ENCODE results near the gene RAD51B. TPM values are rescaled to one million over a fixed set of nuclear protein-coding genes. Genes with fewer than 3 reads are reported as not detected.

RAD51B gene
- polyA plus RNA-seq, 1 donor (not counting 4 experiments of a cell fraction or from before 2014, with no cell fraction given) = 13.3 TPM

- H3K4me2 ChIP-seq (ENCODE audit: control insufficient read depth, extremely low read depth, insufficient read depth, low read depth, low read length) = no peak overlapping the region
- dilution Hi-C loops (cut with MboI; ENCODE audit: extremely low pct_ligation_motif_present, low sequenced_read_pairs) = no loop called here
- no peak for DNase-seq (ENCODE audit: low read depth, low spot score)
These were observed 780.5 kb downstream of the RAD51B start for GRCh38 chr14:68599896-68600610.

GRCh38 chr14:68602507-68602906 lies 782.9 kb downstream of the RAD51B start:
- peaks cover 5% of the 10 kb centered on the region for H3K9me3 ChIP-seq (ENCODE audit: control insufficient read depth, low read depth, low read length)
- no peak overlapping the region for H2AFZ ChIP-seq (ENCODE audit: control insufficient read depth, low read length)
- no peaks in the 10 kb centered on the region for H3K9me1 ChIP-seq (ENCODE audit: control insufficient read depth, extremely low read depth, insufficient read depth, low read length)
- no peak overlapping the region for H3K4me3 ChIP-seq (ENCODE audit: control insufficient read depth in 2 of 3, extremely low read depth in 1 of 3, insufficient read depth in 2 of 3, low read depth in 1 of 3, low read length in 3 of 3)
- no peak overlapping the region for H3K4me2 ChIP-seq (ENCODE audit: control insufficient read depth, extremely low read depth, insufficient read depth, low read depth, low read length)
- H3K27me3 ChIP-seq (ENCODE audit: control insufficient read depth, extremely low read depth, insufficient read depth, low read length) = no peaks in the 10 kb centered on the region
- no peaks in the 10 kb centered on the region for H4K20me1 ChIP-seq (ENCODE audit: control insufficient read depth, extremely low read depth, insufficient read depth, low read length)
- no peaks in the 10 kb centered on the region for H3K36me3 ChIP-seq (ENCODE audit: control insufficient read depth in 2 of 2, extremely low read depth in 1 of 2, insufficient read depth in 2 of 2, low read length in 2 of 2)
- H3K79me2 ChIP-seq (ENCODE audit: control insufficient read depth, insufficient read depth, low read length) = no peaks in the 10 kb centered on the region
- DNase-seq (ENCODE audit: low read depth, low spot score) (no peak), FAIRE-seq (no peak)
- H3K9ac ChIP-seq (ENCODE audit: control insufficient read depth, extremely low read depth, insufficient read depth, low read length) = no peak overlapping the region
- dilution Hi-C loops (cut with MboI; ENCODE audit: extremely low pct_ligation_motif_present, low sequenced_read_pairs) = no loop called here
- H3K4me1 ChIP-seq (ENCODE audit: control insufficient read depth, extremely low read depth, insufficient read depth, low read length) = peaks cover 12% of the 10 kb centered on the region
- H3K27ac ChIP-seq (ENCODE audit: control insufficient read depth, insufficient read depth, low read length) = no peak overlapping the region
- no peak for TF ChIP-seq EZH2 (IDR thresholded peaks at IDR 0.05; ENCODE audit: low read length)

More at GRCh38 chr14:68599896-68600610, 780.5 kb downstream of the RAD51B start:
- H3K79me2 ChIP-seq (ENCODE audit: control insufficient read depth, insufficient read depth, low read length) = no peaks in the 10 kb centered on the region
- peaks cover 12% of the 10 kb centered on the region for H3K4me1 ChIP-seq (ENCODE audit: control insufficient read depth, extremely low read depth, insufficient read depth, low read length)
- no peak for FAIRE-seq
- H3K27me3 ChIP-seq (ENCODE audit: control insufficient read depth, extremely low read depth, insufficient read depth, low read length) = no peaks in the 10 kb centered on the region
- H4K20me1 ChIP-seq (ENCODE audit: control insufficient read depth, extremely low read depth, insufficient read depth, low read length) = no peaks in the 10 kb centered on the region
- H3K36me3 ChIP-seq (ENCODE audit: control insufficient read depth in 2 of 2, extremely low read depth in 1 of 2, insufficient read depth in 2 of 2, low read length in 2 of 2) = no peaks in the 10 kb centered on the region
- H3K9me1 ChIP-seq (ENCODE audit: control insufficient read depth, extremely low read depth, insufficient read depth, low read length) = no peaks in the 10 kb centered on the region
- no peak overlapping the region for H3K27ac ChIP-seq (ENCODE audit: control insufficient read depth, insufficient read depth, low read length)
- TF ChIP-seq CTCF (optimal IDR thresholded peaks at IDR 0.05 in 1 of 3, IDR thresholded peaks at IDR 0.05 in 1 of 3, conservative IDR thresholded peaks at IDR 0.05 in 1 of 3; ENCODE audit: extremely low read depth in 1 of 3, insufficient read depth in 2 of 3, low read length in 3 of 3) (no peak), EZH2 (IDR thresholded peaks at IDR 0.05; ENCODE audit: low read length) (no peak)
- no peak overlapping the region for H2AFZ ChIP-seq (ENCODE audit: control insufficient read depth, low read length)
- no peak overlapping the region for H3K4me3 ChIP-seq (ENCODE audit: control insufficient read depth in 2 of 3, extremely low read depth in 1 of 3, insufficient read depth in 2 of 3, low read depth in 1 of 3, low read length in 3 of 3)
- no peak overlapping the region for H3K9ac ChIP-seq (ENCODE audit: control insufficient read depth, extremely low read depth, insufficient read depth, low read length)
- H3K9me3 ChIP-seq (ENCODE audit: control insufficient read depth, low read depth, low read length) = no peaks in the 10 kb centered on the region

All from keratinocyte (primary cell).